Lung (tissue), 12 donors: Measurements from ENCODE around the gene MUC4. TPM values are rescaled to one million over a fixed set of nuclear protein-coding genes. Genes with fewer than 3 reads are reported as not detected.
"Not testable (repeated sequence)": the region's sequence is repeated elsewhere in the genome, so short reads cannot be mapped to it uniquely, and the experiment has no call there.

ENCODE experiments used
- ATAC-seq: fragments of 200-7000 bp; cut with Tn5 transposase; one replicate; pipeline ENCODE4 v1.9.1; 2020; ENCODE audit warnings: moderate number of reproducible peaks; ENCODE audit not compliant: insufficient read depth, low FRiP score
- DNase-seq, 3 donors: peaks; one replicate each; pipeline ENCODE4 v3.0.0-alpha.2; 2013 to 2017
- H3K27ac ChIP-seq, 2 donors: one replicate each; pipeline ENCODE4 v1.5.1; 2013; ENCODE audit warnings: mild to moderate bottlenecking in 2 of 2, moderate library complexity in 2 of 2, control low read depth in 1 of 2, inconsistent platforms in 1 of 2, low read depth in 1 of 2, low read length in 1 of 2
- H3K27me3 ChIP-seq, 3 donors: one replicate each; pipeline ENCODE4 v1.5.1; 2013; ENCODE audit warnings: low read length in 2 of 3; ENCODE audit not compliant: control insufficient read depth in 3 of 3, insufficient read depth in 3 of 3
- H3K36me3 ChIP-seq, 4 donors: one replicate each; pipeline ENCODE4 v1.5.1; 2013; ENCODE audit warnings: low read length in 4 of 4, mild to moderate bottlenecking in 1 of 4, moderate library complexity in 1 of 4; ENCODE audit not compliant: control insufficient read depth in 4 of 4, insufficient read depth in 4 of 4
- H3K4me1 ChIP-seq, 5 donors: one replicate each; pipeline ENCODE4 v1.5.1; 2013; ENCODE audit warnings: low read length in 5 of 5, mild to moderate bottlenecking in 2 of 5, moderate library complexity in 1 of 5; ENCODE audit not compliant: control insufficient read depth in 5 of 5, insufficient read depth in 5 of 5
- H3K4me3 ChIP-seq: one replicate; pipeline ENCODE4 v1.5.1; 2013; ENCODE audit warnings: mild to moderate bottlenecking, control low read depth, moderate library complexity
- H3K9ac ChIP-seq, 2 donors: one replicate each; pipeline ENCODE4 v1.5.1; 2013; ENCODE audit warnings: low read length in 2 of 2, control low read depth in 1 of 2; ENCODE audit not compliant: insufficient read depth in 1 of 2
- H3K9me3 ChIP-seq, 4 donors: one replicate each; pipeline ENCODE4 v1.5.1; 2013; ENCODE audit warnings: low read length in 3 of 4, mild to moderate bottlenecking in 1 of 4, moderate library complexity in 1 of 4; ENCODE audit not compliant: control insufficient read depth in 4 of 4, insufficient read depth in 3 of 4
- WGBS, 2 donors: extraction: QIAGEN DNeasy Blood & Tissue Kit; methylation state at CpG; one replicate each; pipeline ENCODE4 v1.1.7; 2013; 5-methylcytosine and 5-hydroxymethylcytosine counted together
- polyA plus RNA-seq, 2 donors: library from polyadenylated mRNA; stranded (reverse); fragments of 200-250 nt; gene quantifications; one replicate each; pipeline ENCODE4 v1.2.1, GENCODE V29; 2013
- total RNA-seq, 2 donors: library from RNA; depleted of rRNA in 1 of 2; stranded (reverse); fragments of >200 nt in 1 of 2; gene quantifications; one replicate each; pipeline ENCODE4 v1.2.1, GENCODE V29; 2014 to 2021
- TF ChIP-seq, protein P1 (sequence below): IDR thresholded peaks from 2 replicates; pipeline ENCODE4 v1.5.1; 2012; ENCODE audit warnings: mild to moderate bottlenecking; ENCODE audit errors: control extremely low read depth, extremely low read depth
- donor health status: control.
- donor health status: control.
- donor health status: Bipolar disorder and iron deficiency.
- donor health status: healthy.
- donor health status: DM: yes; HTN: yes; CAD: no.

Gene MUC4
- total and polyA plus RNA-seq, 4 donors: 10.0 to 56.0 (median 21.9) TPM

DNA sequence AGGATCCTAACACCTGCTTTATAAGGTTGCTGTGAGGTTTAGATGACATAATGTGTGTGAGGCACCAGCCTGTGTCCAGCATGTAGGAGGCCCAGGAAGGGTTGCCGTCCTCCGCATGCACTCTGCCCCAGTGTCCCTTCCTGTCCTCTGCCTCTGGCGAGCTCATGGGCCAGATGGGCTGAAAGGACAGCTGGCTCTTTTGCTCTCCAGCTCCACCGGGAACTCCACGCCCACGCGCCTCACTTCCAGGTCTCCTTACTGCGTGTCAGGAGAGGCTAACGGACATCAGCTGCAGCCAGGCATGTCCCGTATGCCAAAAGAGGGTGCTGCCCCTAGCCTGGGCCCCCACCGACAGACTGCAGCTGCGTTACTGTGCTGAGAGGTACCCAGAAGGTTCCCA is 78.8 kb downstream of the MUC4 start:
- Histone ChIP-seq H3K4me3 (no peak overlapping the region), H3K4me1 (peaks cover 0 to 3% (median 0%) of the 10 kb centered on the region in 5 donors), H3K27me3 (no peaks in the 10 kb centered on the region), H3K9me3 (no peaks in the 10 kb centered on the region), H3K27ac (no peak overlapping the region), H3K9ac (no peak overlapping the region), H3K36me3 (peaks cover 0 to 1% (median 0%) of the 10 kb centered on the region in 4 donors)
- WGBS, 2 donors: 81 to 87% methylated on average over 12 of the region's 12 CpGs
- no peak for DNase-seq
- ATAC-seq: no peak
- TF ChIP-seq, protein P1, sequence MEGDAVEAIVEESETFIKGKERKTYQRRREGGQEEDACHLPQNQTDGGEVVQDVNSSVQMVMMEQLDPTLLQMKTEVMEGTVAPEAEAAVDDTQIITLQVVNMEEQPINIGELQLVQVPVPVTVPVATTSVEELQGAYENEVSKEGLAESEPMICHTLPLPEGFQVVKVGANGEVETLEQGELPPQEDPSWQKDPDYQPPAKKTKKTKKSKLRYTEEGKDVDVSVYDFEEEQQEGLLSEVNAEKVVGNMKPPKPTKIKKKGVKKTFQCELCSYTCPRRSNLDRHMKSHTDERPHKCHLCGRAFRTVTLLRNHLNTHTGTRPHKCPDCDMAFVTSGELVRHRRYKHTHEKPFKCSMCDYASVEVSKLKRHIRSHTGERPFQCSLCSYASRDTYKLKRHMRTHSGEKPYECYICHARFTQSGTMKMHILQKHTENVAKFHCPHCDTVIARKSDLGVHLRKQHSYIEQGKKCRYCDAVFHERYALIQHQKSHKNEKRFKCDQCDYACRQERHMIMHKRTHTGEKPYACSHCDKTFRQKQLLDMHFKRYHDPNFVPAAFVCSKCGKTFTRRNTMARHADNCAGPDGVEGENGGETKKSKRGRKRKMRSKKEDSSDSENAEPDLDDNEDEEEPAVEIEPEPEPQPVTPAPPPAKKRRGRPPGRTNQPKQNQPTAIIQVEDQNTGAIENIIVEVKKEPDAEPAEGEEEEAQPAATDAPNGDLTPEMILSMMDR: no peak

DNA sequence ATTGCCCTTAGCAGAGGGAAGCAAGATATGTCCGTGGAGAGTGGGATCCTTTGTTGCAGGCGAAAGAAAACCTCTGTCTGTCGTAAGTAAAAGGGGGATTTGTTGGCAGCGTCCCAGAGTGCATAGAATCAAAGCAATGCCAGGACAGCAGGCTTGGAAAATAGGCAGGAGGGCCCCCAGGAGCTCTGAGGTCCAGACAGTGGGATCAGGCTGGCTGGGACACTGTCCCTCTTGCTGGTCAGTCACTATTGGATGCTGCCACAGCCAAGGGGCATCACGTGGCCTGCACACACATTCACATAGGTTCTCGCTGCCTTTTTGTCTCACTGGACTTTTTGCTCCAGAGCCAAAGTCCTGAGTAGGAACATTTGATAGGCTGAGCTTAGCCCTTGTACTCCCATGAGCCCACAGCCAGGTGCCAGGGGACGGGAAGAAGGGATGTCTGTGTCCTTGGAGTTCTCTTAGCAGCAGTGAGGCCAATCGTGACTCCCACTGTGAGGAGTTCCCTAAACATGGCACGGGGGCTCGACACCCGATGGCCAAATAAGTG is 80.3 kb downstream of the MUC4 start:
- Histone ChIP-seq H3K36me3 (peaks cover 0 to 1% (median 0%) of the 10 kb centered on the region in 4 donors), H3K27me3 (no peaks in the 10 kb centered on the region), H3K4me3 (no peak overlapping the region), H3K9me3 (no peaks in the 10 kb centered on the region), H3K9ac (no peak overlapping the region), H3K4me1 (peaks cover 0 to 3% (median 0%) of the 10 kb centered on the region in 5 donors), H3K27ac (no peak overlapping the region)
- DNase-seq (no peak), ATAC-seq (no peak)
- TF ChIP-seq, protein P1: no peak
- 93 to 94% methylated on average over 11 of the region's 11 CpGs for WGBS, 2 donors

DNA sequence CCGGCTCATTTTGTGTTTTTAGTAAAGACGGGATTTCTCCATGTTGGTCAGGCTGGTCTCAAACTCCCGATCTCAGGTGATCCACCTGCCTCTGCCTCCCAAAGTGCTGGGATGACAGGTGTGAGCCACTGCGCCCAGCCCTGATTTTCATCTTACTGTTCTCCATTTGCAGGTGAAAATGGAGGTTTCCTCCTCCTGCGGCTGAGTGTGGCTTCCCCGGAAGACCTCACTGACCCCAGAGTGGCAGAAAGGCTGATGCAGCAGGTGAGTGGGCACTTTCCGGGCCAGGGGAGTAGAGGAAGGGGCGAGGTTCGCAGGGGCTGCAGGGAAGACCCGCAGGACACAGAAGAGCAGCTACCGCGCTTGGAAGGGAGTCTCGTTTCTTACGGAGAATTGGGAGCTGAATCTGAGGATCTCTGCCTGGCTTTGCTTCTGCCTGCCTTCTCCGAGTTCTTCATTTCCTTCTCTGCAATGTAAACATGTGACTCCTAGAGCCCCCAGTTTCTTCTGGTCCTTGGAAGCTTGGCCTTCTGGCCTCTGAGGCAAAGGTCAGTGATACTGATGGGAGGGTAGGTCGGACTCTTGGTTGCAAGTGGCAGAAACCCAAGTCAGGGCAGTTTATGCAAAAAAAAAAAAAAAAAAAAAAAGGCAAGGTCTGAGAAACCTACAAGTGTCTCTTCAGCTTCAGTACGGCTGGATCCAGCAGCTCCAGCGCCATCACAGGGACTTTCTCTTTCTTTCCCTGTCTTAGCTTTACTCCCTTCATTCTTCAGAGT is 82.1 kb downstream of the MUC4 start:
- no peak overlapping the region for H3K9ac ChIP-seq
- ATAC-seq (no peak), DNase-seq (no peak)
- no peaks in the 10 kb centered on the region for H3K9me3 ChIP-seq
- no peaks in the 10 kb centered on the region for H3K27me3 ChIP-seq
- H3K36me3 ChIP-seq: peaks cover 0 to 1% (median 0%) of the 10 kb centered on the region in 4 donors
- H3K27ac ChIP-seq: no peak overlapping the region
- no peak overlapping the region for H3K4me3 ChIP-seq
- TF ChIP-seq, protein P1: no peak
- peaks cover 0 to 3% (median 0%) of the 10 kb centered on the region in 5 donors for H3K4me1 ChIP-seq
- 85 to 86% methylated on average over 18 of the region's 18 CpGs for WGBS, 2 donors

DNA sequence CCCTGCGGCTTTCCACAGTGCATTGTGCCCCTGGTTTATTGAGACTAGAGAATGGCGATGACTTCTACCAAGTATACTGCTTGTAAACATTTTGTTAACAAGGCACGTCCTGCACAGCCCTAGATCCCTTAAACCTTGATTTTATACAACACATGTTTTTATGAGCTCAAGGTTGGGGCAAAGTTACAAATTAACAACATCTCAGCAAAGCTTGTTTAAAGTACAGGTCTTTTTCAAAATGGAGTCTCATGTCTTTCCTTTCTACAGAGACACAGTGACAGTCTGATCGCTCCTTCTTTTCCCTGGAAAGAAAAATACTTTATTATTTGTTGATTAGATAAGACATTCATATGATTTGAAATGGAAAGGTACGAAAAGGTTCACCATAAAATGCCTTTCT is 82.9 kb downstream of the MUC4 start:
- WGBS, 2 donors: 86 to 95% methylated on average over 3 of the region's 5 CpGs
- not testable (repeated sequence) for ATAC-seq

More for the DNA sequence above, 82.9 kb downstream of the MUC4 start:
- H3K9ac ChIP-seq, H3K9me3 ChIP-seq, H3K27me3 ChIP-seq, H3K36me3 ChIP-seq, H3K4me1 ChIP-seq, H3K4me3 ChIP-seq, DNase-seq, H3K27ac ChIP-seq: not testable (repeated sequence)
